Uterus (tissue), 4 donors: Measurements from ENCODE around the gene GADD45B. TPM values are rescaled to one million over a fixed set of nuclear protein-coding genes. Genes with fewer than 3 reads are reported as not detected.

Source experiments
- DNase-seq, 2 donors: peaks; one replicate each; pipeline ENCODE4 v3.0.0-alpha.2; 2019 to 2020
- H3K27ac ChIP-seq, 2 donors: fragments of 200-600 bp; sonication (generic); 1 replicate in 1 of 2; 2 replicates in 1 of 2; pipeline ENCODE4 v1.5.1; 2016 to 2018
- H3K27me3 ChIP-seq, 2 donors: fragments of 200-600 bp; sonication (generic); one replicate each; pipeline ENCODE4 v1.5.1; 2018 to 2019; ENCODE audit warnings: control low read depth in 1 of 2
- H3K36me3 ChIP-seq, 2 donors: fragments of 200-600 bp; sonication (generic); one replicate each; pipeline ENCODE4 v1.5.1; 2019; ENCODE audit warnings: control low read depth in 1 of 2
- H3K4me1 ChIP-seq, 2 donors: fragments of 200-600 bp; sonication (generic); one replicate each; pipeline ENCODE4 v1.5.1; 2018 to 2019; ENCODE audit warnings: control low read depth in 1 of 2
- H3K4me3 ChIP-seq, 2 donors: fragments of 200-600 bp; sonication (generic); 1 replicate in 1 of 2; 2 replicates in 1 of 2; pipeline ENCODE4 v1.5.1; 2018 to 2019; ENCODE audit warnings: mild to moderate bottlenecking in 1 of 2
- H3K9me3 ChIP-seq, 2 donors: fragments of 200-600 bp; sonication (generic); one replicate each; pipeline ENCODE4 v1.5.1; 2019; ENCODE audit warnings: control low read depth in 1 of 2
- POLR2A ChIP-seq, 2 donors: fragments of 450-650 bp; IDR thresholded peaks; one replicate each; pipeline ENCODE4 v1.6.1; 2016; ENCODE audit warnings: antibody characterized with exemption in 2 of 2, mild to moderate bottlenecking in 1 of 2, moderate library complexity in 1 of 2
- intact Hi-C: fragments of 100-400 bp; cut with DNase I; formaldehyde crosslinking; loops from one replicate; pipeline ENCODE4 v1.15.1; 2023; ENCODE audit warnings: low total_unique reads
- total RNA-seq, 4 donors: library from RNA; depleted of rRNA in 3 of 4; stranded (reverse); fragments of >200 nt in 3 of 4; gene quantifications; one replicate each; pipeline versions ENCODE4 v1.1.0 to v1.2.4, GENCODE V29; 2014 to 2023
- TF ChIP-seq, protein P1 (sequence below), 4 experiments: fragments of 200-600 bp in 2 of 4; fragments of 450-650 bp in 2 of 4; sonication (generic) in 2 of 4; IDR thresholded peaks; one replicate each; pipeline ENCODE4 v1.5.1; 2016 to 2019; ENCODE audit warnings: antibody characterized with exemption in 4 of 4, mild to moderate bottlenecking in 2 of 4, moderate library complexity in 1 of 4
- donor health status: DM: yes; HTN: yes; CAD: no.

Gene GADD45B
- total RNA-seq, 4 donors from 2014 or later = 17.6 to 68.2 (median 38.0) TPM

DNA sequence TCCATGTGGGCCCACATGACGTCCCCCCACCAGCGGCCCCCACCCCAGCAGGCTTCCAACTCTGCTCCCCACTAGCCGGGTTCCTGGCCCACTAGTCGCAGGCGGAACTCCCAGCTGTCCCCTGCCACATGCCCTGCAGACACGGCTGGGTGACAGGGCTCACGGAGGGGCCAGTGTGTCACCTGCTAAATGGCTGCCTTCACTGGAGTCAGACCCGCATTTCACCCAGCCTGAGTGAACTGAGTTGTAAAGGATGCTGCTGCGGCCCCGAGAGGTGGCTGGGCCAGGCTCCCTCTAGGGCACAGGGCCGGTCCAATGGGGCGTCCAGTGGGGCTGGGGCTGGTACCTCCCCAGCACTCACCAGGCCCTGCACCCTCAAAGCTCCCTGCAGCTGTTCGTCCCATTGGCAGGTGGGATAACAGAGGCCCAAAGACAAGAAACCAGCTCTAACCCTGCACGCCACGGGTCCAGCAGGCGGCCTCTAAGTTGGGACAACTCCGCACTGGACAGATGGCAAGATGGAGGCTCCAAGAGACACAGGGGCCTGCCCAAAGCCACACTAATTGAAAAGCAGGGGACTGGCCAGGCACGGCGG is 22.4 kb upstream of the GADD45B start:
- no peaks in the 10 kb centered on the region for H3K9me3 ChIP-seq
- no peak overlapping the region for H3K27ac ChIP-seq
- intact Hi-C loops = no loop called here
- H3K4me3 ChIP-seq = no peak overlapping the region
- H3K36me3 ChIP-seq = no peaks in the 10 kb centered on the region
- no peak for DNase-seq
- H3K4me1 ChIP-seq = peaks cover 0 to 13% of the 10 kb centered on the region in 2 donors
- no peak for TF ChIP-seq POLR2A (IDR thresholded peaks at IDR 0.05)
- TF ChIP-seq, protein P1, sequence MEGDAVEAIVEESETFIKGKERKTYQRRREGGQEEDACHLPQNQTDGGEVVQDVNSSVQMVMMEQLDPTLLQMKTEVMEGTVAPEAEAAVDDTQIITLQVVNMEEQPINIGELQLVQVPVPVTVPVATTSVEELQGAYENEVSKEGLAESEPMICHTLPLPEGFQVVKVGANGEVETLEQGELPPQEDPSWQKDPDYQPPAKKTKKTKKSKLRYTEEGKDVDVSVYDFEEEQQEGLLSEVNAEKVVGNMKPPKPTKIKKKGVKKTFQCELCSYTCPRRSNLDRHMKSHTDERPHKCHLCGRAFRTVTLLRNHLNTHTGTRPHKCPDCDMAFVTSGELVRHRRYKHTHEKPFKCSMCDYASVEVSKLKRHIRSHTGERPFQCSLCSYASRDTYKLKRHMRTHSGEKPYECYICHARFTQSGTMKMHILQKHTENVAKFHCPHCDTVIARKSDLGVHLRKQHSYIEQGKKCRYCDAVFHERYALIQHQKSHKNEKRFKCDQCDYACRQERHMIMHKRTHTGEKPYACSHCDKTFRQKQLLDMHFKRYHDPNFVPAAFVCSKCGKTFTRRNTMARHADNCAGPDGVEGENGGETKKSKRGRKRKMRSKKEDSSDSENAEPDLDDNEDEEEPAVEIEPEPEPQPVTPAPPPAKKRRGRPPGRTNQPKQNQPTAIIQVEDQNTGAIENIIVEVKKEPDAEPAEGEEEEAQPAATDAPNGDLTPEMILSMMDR (IDR thresholded peaks at IDR 0.05) = no peak
- no peaks in the 10 kb centered on the region for H3K27me3 ChIP-seq

DNA sequence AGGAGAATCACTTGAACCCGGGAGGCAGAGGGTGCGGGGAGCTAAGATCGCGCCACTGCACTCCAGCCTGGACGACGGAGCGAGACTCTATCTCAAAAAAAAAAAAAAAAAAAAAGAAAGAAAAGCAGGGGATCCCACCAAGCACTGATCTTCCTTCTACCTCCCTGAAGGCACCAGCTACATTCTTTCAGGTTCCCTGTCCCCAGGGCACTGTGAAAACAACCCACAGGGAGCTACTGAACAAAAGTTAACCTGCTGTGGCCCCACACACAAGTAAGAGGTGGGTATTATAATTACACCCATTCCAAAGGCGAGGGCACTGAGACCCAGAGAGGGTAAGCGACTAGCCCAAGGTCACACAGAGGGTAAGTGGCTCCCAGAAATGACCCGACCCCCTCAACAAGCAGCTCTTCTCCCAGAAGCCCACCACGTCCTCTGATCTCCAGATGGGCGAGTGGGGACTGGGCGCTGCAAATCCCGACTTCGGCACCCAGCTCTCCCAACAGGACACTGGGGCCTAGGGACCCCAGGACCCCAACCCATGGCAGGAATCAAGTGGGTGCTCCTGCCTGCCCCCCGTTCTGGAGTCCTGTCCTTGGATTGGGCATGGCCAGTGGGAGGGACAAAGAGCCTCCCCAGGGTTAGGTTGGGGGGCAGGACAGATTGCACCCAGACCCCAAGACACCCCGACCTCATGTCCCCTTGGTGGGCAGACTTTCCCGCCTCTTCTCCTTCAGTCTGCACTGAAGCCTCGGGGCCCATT is 21.5 kb upstream of the GADD45B start:
- intact Hi-C loops = no loop called here
- H3K4me3 ChIP-seq = no peak overlapping the region

DNA sequence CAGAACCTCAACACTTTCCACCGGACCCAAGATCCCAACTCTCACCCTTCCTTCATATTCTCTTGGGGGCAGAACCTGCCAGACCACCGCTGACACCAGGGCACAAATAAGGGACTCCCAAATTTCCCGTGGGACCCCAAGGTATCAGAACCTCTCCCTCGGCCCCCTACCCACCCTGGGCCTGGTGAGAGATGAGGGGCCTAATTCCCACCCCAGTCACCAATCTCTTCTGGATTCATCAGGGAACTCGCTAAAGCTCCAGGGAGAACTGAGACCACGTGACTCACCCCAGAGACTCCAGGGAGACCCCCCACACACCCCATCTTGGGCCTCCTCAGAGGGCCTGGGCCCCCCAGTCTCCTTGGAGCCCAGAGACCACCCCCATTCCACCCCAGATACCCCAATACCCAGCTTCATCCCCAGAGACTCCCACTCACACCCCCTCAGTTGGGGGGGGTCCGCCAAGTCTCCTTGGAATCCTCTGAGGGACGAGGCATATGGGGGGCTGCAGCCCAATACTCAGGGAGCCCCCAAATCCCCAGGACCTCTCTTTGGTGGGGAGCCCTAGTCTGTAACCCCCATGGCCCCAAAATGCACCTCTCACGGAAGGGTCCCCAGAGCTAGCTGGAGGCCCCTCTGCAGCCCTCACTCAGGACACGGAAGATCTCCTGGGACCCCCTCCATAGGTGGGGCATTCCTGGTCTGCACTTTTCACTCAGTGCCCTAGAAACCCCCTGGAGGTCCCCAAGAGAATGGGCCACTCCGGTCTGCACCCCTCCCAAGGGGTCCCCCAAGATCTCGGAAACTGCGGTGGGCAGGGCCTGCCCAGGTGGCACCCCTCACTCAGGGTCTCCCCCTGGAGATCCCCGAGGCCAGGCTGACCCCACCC is 20.7 kb upstream of the GADD45B start:
- no peak for DNase-seq
- no peaks in the 10 kb centered on the region for H3K36me3 ChIP-seq
- H3K27me3 ChIP-seq = no peaks in the 10 kb centered on the region
- intact Hi-C loops = no loop called here
- H3K27ac ChIP-seq = no peak overlapping the region
- no peaks in the 10 kb centered on the region for H3K9me3 ChIP-seq
- H3K4me3 ChIP-seq = peak overlapping the region in 1 of 2 donors; percentile 100
- no peak for TF ChIP-seq POLR2A (IDR thresholded peaks at IDR 0.05)
- TF ChIP-seq, protein P1 (IDR thresholded peaks at IDR 0.05) = no peak
- H3K4me1 ChIP-seq = peaks cover 0 to 13% of the 10 kb centered on the region in 2 donors

More for the DNA sequence above, 21.5 kb upstream of the GADD45B start:
- no peaks in the 10 kb centered on the region for H3K36me3 ChIP-seq
- no peaks in the 10 kb centered on the region for H3K27me3 ChIP-seq
- no peak overlapping the region for H3K27ac ChIP-seq
- DNase-seq = no peak
- no peak for TF ChIP-seq POLR2A (IDR thresholded peaks at IDR 0.05)
- TF ChIP-seq, protein P1 (IDR thresholded peaks at IDR 0.05) = no peak
- peaks cover 0 to 13% of the 10 kb centered on the region in 2 donors for H3K4me1 ChIP-seq
- H3K9me3 ChIP-seq = no peaks in the 10 kb centered on the region

DNA sequence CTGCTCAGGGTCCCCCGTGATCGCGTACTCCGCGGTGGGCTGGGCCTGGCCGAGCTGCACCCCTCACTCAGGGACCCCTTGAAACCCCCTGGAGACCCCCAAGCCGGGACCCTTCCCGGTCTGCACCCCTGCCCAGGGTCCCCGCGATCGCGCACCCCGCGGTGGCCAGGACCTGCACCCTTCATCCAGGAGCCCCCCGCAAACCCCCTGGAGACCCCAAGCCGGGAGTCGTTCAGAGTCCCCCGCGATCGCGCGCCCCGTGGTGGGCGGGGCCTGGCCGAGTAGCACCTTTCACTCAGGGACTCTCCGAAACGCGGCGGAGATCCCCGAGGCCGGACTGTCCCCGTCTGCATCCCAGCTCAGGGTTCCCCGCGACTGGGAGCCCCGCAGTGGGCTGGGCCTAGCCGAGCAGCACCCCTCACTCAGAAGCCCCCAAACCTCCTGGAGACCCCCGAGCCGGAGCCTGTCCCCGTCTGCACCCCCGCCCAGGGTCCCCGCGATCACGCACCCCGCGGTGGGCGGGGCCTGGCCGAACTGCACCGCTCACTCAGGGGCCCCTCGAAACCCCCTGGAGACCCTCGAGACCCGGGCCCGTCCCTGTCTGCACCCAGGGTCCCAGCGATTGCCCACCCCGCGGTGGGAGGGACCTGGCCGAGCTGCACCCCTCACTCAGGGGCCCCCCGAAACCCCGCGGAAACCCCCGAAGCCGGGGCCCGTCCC is 19.9 kb upstream of the GADD45B start:
- DNase-seq = peak in 1 of 2 donors; percentile 42
- Histone ChIP-seq H3K4me3 (peak overlapping the region; percentile 59 to 100), H3K27me3 (no peaks in the 10 kb centered on the region), H3K4me1 (peaks cover 0 to 13% of the 10 kb centered on the region in 2 donors), H3K36me3 (no peaks in the 10 kb centered on the region), H3K27ac (peak overlapping the region; percentile 43 to 83), H3K9me3 (no peaks in the 10 kb centered on the region)
- TF ChIP-seq, protein P1 (IDR thresholded peaks at IDR 0.05) = no peak
- no peak for TF ChIP-seq POLR2A (IDR thresholded peaks at IDR 0.05)
- intact Hi-C loops = no loop called here
